ENCODE results near the gene SPDYE4.

Gene SPDYE4

DNA sequence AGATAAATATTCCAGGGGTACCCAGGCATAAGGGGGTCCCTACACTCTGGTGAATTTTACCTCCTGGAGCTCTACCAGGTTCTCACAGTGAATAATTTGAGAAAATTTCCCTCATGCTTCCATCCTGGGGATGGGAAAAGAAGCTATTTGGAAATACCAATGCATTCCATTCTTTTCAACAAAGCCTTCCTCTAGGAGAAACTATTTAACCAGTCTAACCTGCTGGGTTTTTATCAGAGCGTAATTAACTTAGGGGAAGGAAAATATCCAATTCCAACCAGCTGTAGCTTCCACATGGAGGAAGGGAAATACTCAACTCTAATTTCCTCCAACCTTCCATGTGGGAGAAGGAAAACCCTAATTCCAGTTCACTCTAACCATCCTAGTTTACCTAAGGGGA, 23.8 kb upstream of the SPDYE4 start:
- no peak for DNase-seq

DNA sequence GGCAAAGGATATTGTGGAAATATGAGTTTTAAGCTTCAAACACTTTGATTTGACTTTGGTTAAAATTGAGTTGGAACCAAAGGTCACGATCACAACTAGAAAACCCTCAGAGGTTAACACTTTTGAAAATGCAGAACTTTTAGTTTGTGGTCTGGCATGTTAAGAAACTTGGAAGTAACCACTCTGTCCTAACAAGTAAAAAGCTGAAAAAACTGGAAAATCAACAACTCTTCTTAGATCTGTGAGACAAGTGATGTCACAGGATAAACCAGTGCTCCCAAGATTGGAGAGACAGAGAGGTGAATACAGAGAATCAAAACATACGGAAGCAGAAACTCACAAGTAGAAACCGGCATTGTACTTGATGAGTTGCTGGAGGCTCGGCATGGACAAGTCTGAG, 23.4 kb upstream of the SPDYE4 start:
- DNase-seq: no peak

DNA sequence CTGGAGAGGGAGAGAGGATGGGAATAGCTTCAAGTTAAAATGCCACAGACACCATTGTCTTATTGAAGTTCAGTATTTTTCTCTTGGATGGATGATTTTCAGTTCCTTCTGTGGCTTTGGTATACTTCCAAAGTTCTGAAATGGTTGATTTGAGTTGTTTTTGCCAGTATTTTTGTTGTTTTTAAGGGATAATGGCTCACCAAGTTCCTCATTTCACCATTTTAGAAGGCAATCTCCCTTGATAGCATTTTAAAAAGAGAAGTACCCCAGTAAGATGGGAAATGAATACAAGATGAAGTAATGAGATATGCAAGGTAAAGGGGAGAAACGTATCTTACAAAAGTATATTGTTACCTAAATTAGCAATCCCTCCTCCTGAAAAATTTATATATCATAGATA, 18.5 kb upstream of the SPDYE4 start:
- DNase-seq: no peak

DNA sequence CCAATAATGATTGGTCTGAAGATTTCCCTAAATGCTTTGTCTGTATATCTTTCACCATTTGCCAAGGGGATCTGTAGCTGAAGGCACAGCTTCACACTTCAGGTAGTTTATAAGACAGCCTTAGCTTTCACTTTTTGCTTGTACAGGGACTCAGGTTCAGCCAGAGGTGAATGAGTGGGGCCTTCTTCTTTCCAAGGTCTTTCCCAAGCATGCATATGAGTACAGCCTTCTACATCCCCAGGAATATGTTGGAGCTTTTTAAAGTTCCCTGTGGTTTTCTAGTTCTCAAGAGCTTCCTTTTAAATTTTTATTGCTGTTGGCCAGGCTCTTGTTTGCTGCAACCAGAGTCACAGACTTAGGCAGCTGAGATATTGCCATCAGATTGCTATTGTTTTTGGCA, 17.9 kb upstream of the SPDYE4 start:
- no peak for DNase-seq

DNA sequence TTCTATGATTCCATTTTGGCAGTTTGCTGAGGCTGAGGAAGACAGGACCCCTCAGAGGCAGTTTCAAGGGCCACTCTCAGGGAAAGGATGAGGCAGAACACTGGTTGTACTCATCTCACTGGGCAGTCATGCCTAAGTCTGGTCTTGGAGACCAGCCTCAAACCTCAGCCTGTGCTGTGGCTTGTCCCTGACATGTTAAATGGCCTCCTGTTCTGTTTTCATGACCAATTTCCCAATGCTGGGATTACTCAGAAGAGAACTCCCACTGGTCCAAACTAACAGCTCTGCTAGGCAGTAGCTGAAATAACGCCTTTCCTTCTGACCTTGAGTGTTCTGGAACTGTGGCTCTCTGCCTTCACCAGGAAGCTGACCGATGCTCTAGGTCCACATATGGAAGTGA, 8.4 kb upstream of the SPDYE4 start:
- DNase-seq: no peak

DNA sequence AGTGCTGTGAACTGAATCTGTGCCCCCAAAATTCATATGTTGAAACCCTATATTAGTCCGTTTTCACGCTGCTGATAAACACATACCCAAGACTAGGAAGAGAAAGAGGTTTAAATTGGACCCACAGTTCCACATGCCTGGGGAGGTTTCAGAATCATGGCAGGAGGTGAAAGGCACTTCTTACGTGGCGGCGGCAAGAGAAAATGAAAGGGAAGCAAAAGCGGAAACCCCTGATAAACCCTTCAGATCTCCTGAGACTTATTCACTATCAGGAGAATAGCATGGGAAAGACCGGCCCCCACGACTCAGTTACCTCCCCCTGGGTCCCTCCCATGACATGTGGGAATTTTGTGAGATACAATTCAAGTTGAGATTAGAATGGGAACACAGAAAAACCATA, 3.7 kb upstream of the SPDYE4 start:
- DNase-seq: no peak

DNA sequence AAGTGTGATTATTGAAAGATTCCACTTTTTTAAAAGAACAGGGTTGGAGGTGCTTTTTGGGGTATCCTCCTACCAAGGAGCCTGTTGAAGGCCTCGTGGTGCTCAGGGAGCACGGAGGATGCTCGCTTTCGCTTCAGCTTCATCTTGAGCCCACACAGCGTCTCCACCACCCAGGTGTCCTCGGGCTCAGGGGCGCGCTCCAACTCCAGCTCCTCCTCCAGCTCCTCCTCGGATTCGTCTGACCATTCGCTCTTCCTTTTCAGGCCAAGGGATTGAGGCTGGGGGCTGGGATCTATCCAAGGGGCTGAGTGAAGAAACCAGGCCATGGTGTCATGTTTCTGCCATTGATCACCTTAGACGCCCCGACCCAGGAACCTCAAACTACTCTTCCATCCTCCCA, 1.2 kb downstream of the SPDYE4 start:
- DNase-seq: no peak

DNA sequence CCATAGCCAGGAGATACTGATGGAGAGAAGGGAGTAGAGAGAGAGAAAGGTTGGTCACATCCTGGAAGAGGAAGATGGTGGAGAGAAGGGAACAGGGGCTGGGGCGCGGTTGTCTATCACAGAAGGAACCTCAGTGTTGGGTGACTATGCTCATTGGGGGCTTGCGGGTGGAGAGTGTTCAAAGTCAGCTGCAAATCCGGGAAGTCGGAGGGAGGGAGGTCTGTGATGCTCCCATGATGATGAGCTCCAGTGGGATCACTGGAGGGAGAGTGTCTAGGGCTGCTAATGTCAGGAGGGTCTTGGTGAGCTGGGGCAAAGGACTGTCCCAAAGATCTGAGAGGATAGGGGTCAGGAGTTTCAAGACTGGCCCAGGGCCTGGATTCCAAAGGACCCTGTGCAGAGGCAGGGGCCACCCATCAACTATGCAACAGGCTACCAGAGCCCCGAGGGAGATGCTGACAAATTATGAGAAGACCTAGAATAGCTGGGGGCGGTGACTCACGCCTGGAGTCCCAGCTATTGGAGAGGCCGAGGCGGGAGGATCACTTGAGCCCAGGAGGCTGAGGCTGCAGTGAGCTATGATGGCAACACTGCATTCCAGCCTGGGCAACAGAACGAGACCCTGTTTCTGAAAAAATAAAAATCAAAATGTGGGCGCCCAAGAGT, 2.6 kb downstream of the SPDYE4 start:
- no peak for DNase-seq

DNA sequence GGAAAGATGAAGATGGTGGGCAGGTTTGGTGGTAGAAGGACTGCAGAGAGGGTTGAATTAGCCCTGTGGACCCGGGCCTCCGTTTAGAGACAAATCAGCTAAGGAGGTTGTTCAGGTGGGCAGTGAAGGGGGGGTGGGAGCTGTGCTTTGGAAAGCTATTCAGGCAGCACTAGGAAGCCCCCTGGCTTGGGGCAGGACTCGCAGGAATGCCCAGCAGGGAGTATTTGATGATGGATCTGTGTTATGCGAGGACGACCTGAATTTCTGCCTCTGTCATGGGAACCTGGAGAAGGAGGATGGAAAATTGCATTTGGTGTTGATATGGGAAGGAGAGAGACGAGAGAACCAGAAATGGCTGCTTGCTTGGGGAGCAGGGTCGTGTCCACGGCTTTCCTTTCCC, 3.5 kb downstream of the SPDYE4 start:
- DNase-seq: no peak

DNA sequence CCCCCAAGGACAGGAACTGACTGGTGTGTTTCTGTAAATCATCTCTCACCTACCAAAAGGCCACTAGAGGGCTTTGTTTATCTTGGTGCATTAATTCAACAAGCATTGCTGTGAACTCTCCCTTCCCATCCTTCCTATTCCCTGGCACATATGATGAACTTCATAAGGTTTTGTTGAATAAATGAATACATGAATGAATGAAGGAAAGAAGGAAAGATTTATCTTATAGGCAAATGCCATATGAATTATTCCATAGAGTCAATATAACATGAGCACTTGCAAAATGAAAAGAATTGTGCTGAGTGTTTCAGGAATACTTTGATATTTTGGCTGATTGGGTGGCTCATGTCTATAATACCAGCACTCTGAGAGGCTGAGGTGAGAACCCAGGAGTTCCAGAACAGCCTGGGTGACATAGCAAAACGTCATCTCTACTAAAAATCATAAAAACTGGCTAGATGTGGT, 4.3 kb downstream of the SPDYE4 start:
- DNase-seq: no peak

DNA sequence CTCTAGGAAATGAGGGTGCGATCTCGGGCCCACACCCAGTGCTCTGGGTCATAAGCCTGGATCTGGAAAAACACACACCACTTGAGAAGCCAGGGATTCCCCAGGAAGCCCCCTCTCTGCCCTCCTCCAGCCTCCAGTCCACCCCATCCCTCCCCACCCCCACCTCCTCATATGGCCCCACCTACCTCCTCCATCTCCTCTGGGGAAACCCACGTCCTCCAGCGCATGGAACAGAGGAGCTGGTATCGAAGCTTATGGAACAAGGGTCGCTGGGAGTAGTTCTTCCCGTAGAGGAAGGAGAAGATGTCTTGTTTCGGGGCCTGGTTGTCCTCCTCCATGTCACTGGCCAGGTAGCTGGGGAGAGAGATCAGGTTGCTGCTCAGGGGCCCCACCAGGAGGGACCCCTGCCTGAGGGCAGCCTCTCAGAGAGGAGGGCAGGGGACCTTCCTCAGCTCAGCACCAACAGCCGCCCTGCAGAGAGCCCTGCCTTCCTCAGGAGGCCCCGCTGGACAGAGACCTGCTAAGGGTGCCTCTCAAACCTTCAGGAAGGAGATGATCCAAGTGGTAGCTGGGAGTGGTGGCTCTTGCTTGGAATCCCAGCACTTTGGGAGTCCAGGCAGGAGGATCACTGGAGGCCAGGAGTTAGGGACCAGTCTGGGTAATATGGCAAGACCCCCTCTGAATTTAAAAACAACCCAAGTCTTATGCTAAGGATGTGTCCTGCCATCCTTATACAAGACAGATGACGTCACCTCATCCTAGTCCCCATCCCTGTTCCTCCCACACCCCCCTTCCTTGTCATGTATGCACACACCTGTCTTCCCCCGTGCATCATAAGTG, 5.0 kb downstream of the SPDYE4 start:
- no peak for DNase-seq

DNA sequence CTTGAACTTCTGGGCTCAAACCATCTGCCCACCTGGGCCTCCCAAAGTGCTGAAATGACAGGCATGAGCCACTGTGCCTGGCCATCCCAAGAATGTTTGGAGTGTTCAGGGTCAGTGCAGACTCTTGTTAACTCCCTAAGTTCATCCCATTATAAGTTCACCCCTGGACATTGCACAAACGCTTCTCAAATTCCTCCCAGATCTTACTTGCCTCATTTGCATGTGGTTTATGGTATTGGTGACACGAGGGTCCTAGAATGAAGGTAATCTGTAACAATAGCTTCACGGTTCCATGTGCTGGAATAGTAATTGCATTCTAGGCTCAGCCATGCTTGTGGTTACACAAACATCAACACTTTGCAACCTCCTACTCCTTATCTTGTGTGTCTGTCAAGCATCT, 8.7 kb downstream of the SPDYE4 start:
- no peak for DNase-seq

DNA sequence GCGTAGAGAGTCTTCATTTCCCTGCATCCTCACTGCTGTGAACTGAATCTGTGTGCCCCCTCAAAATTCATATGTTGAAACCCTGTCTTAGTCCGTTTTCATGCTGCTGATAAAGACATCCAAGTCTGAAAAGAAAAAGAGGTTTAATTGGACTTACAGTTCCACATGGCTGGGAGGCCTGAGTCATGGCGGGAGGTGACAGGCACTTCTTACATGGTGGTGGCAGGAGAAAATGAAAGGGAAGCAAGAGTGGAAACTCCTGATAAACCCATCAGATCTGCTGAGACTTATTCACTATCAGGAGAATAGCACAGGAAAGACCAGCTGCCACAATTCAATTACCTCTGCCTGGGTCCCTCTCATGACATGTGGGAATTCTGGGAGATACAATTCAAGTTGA, 10.6 kb downstream of the SPDYE4 start:
- no peak for DNase-seq

DNA sequence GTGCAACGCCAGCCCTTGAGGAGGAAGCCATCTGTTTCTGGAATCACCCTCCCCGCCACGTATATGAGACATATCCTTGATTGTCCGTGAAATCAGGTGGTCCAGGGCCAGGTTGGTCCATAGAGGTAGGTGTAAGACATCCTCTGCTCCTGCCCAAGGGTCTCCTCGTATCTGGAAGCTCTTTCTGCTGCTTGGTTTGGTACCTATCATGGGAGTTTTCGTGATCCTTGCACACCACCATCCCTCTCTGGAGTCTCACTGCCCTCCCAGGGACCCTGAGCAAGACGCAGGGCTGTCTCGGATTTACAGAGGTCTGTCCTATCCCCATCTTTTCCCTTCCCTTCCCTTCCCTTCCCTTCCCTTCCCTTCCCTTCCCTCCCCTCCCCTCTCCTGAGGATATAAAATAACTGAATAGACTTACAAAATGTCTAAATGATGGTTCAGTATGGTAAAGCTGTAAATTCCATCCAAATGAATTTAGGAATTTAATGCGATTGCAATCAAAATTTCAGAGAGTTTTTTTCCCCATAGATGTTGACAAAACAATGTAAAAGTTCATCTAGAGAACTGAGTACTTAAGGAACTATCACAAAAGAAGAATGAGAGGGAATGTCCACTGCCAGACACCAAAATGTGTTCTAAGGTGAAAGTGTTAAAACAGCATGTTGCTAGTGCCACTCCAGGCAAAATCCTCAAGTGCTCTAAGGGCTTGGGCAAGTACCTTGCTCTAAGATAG, 11.7 kb downstream of the SPDYE4 start:
- no peak for DNase-seq

DNA sequence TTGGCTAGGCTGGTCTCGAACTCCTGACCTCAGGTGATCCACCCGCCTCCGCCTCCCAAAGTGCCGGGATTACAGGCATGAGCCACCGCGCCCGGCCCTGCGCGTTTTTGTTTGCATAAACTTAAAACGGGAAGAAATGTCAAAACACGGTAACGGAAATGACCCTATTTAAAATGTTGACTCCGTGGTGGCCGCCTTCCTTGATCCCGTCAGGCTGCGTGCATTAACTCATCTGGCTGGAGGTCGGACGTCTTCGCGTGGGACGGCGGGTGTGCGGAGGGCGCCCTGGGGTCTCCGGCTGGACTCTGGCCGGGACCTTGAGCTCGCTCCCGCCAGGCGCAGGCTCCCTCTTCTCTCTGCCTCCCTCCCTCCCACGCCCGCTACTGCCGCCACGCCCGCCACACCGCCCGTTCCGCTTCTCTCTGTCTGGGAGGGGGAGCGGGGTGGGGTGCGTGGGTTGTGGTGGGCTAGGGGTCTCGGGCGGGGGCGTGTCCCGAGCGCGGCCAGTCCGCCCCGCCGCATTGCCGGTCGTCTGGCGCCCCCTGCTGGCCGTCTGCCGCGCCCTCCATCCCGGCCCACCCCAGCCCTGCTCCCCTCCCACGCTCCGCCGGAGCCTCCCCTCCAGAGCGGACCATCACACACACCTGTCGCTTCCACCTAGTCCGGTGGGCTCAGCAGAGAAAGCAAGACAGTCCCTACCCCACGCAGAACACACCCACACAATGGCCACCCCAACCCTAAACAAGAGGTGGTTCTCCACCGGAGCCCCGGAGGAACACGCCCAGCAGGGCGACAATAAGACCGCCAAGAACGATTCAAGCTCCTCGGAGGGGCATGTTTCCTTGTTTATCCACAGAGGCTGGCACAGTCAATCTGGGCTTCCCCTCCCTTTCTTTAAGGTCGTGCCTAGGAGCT, 12.5 kb downstream of the SPDYE4 start:
- DNase-seq: peak; percentile 81

DNA sequence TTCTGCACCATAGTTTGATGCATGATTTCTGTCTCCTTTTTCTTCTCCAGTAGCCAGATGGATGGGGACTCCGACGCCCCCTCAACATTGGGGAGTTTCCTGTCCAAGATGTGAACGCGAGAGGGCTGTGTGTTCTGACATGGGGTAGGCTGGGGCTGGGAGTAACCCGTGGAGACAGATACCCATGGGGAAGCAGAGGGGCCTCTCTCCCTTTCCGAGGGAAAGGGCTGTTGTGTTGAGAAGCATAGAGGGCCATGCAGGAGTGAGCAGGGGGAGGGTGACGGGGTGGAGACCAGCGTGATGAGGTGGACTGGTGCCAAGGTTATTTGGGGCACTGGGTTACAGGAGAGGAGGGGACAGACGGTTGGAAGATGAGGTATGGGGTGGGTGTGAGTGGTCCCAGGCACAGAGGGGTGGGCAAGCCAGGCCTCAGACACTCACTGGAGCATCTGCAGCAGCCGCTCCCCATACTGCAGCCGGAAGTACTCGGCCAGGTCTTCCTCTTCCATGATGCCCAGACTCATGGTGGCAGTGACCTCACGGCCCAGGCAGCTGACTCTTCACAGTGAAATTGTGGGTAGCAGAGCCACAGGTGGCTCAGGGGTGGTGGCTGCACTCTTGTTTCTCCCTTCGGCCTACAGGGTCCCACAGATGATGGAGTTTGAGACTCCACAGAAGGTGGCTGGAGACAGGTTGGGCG, 14.1 kb downstream of the SPDYE4 start:
- no peak for DNase-seq

DNA sequence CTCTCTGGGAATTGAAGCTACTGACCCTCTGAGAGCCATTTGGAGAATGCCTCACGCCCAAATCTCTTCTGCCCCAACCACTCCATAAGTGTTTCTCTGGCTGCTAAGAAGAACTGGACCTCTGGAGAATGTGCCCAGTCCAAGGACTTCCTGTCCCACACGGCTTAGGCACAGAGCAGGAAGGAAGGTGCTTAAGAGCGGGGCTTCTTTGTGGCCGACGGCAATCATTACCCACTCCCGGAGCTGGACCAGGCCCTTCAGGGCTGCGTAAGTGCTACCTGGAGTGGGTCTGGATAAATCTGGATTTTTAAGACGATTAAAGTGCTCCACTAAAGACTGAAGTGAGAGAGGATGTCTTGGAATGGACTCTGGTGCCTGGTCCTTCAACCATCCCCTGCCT, 15.5 kb downstream of the SPDYE4 start:
- no peak for DNase-seq

DNA sequence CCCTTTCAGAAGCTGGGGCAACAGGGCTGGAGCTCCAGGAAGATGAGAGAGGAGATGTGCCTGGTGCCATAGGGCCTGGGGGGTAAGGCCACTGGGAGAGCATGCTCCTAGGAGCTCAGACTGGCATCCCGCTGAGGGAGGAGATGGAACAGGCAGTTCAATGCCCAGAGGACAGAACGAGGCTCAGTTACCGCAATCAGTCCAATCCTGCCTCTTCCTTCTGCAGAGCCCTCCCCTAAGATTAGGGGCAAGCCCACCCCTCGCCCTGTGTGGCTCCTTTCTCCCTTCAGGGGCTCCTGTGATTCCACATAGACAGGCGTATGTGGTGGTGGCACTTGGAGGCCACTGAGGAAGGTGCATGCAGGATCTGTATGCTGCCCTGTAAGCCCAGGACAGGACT, 16.1 kb downstream of the SPDYE4 start:
- DNase-seq: no peak

DNA sequence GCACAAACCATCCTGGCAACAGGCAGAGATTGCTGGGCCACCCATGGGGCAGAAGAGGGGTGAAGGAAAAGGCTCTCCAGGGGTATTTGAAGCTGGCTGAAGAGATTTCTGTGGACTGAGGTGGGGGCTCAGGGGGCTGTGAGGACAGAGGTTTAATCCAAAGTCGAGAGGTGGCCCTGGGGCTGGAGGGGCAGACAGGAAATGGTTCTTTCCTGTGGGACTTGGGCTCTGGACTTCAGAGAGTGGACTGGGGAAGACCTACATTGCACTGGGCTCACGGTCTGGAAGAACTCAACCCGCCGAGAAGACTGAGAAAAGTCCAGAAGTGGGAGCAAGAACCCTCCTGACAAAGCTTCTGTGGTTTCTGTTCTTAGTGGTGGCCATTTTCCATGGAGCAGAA, 16.6 kb downstream of the SPDYE4 start:
- no peak for DNase-seq

DNA sequence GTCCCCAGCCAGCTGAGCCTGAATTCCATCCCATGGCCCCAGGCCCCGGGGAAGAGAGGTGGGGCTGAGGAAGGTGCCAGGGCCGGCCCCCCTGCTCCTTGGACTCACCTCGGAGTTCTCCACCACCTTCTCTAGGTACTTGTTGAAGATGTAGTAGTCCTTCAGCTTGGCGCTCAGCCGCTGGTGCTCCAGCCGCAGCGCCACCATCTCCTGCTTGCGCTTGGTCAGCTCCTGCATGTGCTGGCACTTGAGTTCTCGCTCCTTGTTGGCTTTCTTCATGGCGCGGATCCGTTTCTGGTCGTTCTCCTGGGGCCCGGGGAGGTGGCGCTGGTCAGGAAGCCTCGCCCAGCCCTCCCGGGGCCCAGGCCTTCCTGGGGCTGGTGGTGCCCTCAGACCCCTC, 17.0 kb downstream of the SPDYE4 start:
- no peak for DNase-seq

DNA sequence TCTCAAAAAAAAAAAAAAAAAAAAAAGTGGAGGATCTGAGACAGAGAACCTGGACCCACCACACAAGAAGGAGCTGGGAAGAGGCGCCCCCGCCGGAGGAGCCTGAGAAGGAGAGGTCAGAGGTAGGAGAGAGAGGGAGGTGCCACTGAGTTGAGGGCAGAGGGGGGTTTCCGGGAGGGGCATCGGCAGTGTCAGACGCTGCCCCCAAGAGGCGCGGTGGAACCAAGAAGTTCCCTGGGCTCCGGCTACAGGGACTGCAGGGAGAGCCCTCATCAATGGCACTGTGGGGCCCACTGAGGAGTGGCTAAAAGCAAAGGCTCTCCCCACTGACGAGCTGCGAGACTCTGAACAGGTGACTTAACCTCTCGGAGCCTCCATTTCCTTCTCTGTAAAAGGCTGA, 17.9 kb downstream of the SPDYE4 start:
- DNase-seq: peak; percentile 34

DNA sequence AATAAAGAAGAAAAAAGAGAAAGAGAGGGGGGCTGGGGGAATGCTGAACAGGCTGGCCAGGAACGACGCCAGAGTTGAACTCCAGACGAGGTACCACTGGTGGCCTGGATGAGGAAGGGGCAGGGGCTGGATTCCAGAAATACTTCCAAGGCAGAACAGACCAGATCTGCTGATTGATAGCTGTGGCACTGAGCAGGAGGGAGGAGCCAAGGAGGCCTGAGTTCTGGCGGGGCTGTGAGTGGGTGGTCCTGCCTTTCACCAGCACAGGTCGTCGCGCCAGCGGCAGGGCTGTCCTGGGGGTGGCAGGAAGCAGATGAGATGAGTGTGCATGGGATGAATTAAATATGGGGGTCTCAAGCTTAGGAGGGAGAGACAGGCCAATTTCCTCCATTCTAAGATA, 19.2 kb downstream of the SPDYE4 start:
- DNase-seq: no peak
